ENCODE data around the gene SCN9A.
"Not testable (repeated sequence)": the region's sequence is repeated elsewhere in the genome, so short reads cannot be mapped to it uniquely, and the experiment has no call there.

Gene SCN9A

GRCh38 chr2:166375736-166376487 is at the start of gene SCN9A:
TSS of gene SCN9A (minus strand) at chr2:166375944. CDS start at chr2:166311756, 64,188 bp downstream.
- Mint-ChIP-seq H3K4me1 (peaks cover 6% of the 10 kb centered on the region), H3K27me3 (peaks cover 17% of the 10 kb centered on the region), H3K4me3 (peak within 1 kb of the TSS; percentile 37), H3K27ac (ENCODE audit: low read depth) (no peak within 1 kb of the TSS), H3K9me3 (no peaks in the 10 kb centered on the region), H3K36me3 (ENCODE audit: insufficient read depth) (no peaks in the 10 kb centered on the region)
- ATAC-seq (replicated peaks; ENCODE audit: extremely low read depth, poor library complexity, severe bottlenecking) (peak; percentile 45), DNase-seq (ENCODE audit: low spot score in 2 of 2) (no peak)

- Mint-ChIP-seq H3K9me3 (peaks cover 9% of the 10 kb centered on the region), H3K36me3 (ENCODE audit: insufficient read depth) (peaks cover 2% of the 10 kb centered on the region), H3K4me3 (no peak overlapping the region), H3K27me3 (no peaks in the 10 kb centered on the region), H3K4me1 (no peaks in the 10 kb centered on the region), H3K27ac (ENCODE audit: low read depth) (no peak overlapping the region)
- DNase-seq (ENCODE audit: low spot score in 2 of 2) (no peak), ATAC-seq (replicated peaks; ENCODE audit: extremely low read depth, poor library complexity, severe bottlenecking) (no peak)
These were observed 49.1 kb upstream of the SCN9A start for GRCh38 chr2:166424841-166425240.

- Mint-ChIP-seq H3K36me3 (ENCODE audit: insufficient read depth) (peaks cover 2% of the 10 kb centered on the region), H3K4me3 (no peak overlapping the region), H3K4me1 (no peaks in the 10 kb centered on the region), H3K27ac (ENCODE audit: low read depth) (no peak overlapping the region), H3K27me3 (no peaks in the 10 kb centered on the region), H3K9me3 (peaks cover 15% of the 10 kb centered on the region)
- ATAC-seq (replicated peaks; ENCODE audit: extremely low read depth, poor library complexity, severe bottlenecking) (no peak), DNase-seq (ENCODE audit: low spot score in 2 of 2) (no peak)
These were observed 43.8 kb upstream of the SCN9A start for GRCh38 chr2:166419616-166419934.

GRCh38 chr2:166418853-166419615 is 43.3 kb upstream of the SCN9A start:
- no peak for DNase-seq (ENCODE audit: low spot score in 2 of 2)
- Mint-ChIP-seq H3K9me3 (peaks cover 15% of the 10 kb centered on the region), H3K4me1 (no peaks in the 10 kb centered on the region), H3K4me3 (no peak overlapping the region), H3K27me3 (no peaks in the 10 kb centered on the region), H3K27ac (ENCODE audit: low read depth) (no peak overlapping the region), H3K36me3 (ENCODE audit: insufficient read depth) (peaks cover 2% of the 10 kb centered on the region)
- ATAC-seq (replicated peaks; ENCODE audit: extremely low read depth, poor library complexity, severe bottlenecking), result no peak

- H3K36me3 Mint-ChIP-seq (ENCODE audit: insufficient read depth), result peaks cover 2% of the 10 kb centered on the region
- DNase-seq (ENCODE audit: low spot score in 2 of 2), result no peak
These were observed 41.9 kb upstream of the SCN9A start for GRCh38 chr2:166417669-166418068.

GRCh38 chr2:166413255-166413654 is 37.5 kb upstream of the SCN9A start:
- no peaks in the 10 kb centered on the region for H3K4me1 Mint-ChIP-seq
- ATAC-seq (replicated peaks; ENCODE audit: extremely low read depth, poor library complexity, severe bottlenecking) (no peak), DNase-seq (ENCODE audit: low spot score in 2 of 2) (no peak)
- no peaks in the 10 kb centered on the region for H3K36me3 Mint-ChIP-seq (ENCODE audit: insufficient read depth)
- peaks cover 10% of the 10 kb centered on the region for H3K9me3 Mint-ChIP-seq
- H3K27me3 Mint-ChIP-seq, result no peaks in the 10 kb centered on the region
- H3K4me3 Mint-ChIP-seq, result no peak overlapping the region
- H3K27ac Mint-ChIP-seq (ENCODE audit: low read depth), result no peak overlapping the region

More at GRCh38 chr2:166417669-166418068, 41.9 kb upstream of the SCN9A start:
- H3K27ac Mint-ChIP-seq (ENCODE audit: low read depth), result no peak overlapping the region
- H3K9me3 Mint-ChIP-seq, result peaks cover 14% of the 10 kb centered on the region
- no peak overlapping the region for H3K4me3 Mint-ChIP-seq
- no peak for ATAC-seq (replicated peaks; ENCODE audit: extremely low read depth, poor library complexity, severe bottlenecking)
- no peaks in the 10 kb centered on the region for H3K4me1 Mint-ChIP-seq
- no peaks in the 10 kb centered on the region for H3K27me3 Mint-ChIP-seq

- peaks cover 8% of the 10 kb centered on the region for H3K9me3 Mint-ChIP-seq
- no peaks in the 10 kb centered on the region for H3K4me1 Mint-ChIP-seq
- no peak overlapping the region for H3K27ac Mint-ChIP-seq (ENCODE audit: low read depth)
- no peak for DNase-seq (ENCODE audit: low spot score in 2 of 2)
- no peak for ATAC-seq (replicated peaks; ENCODE audit: extremely low read depth, poor library complexity, severe bottlenecking)
- H3K36me3 Mint-ChIP-seq (ENCODE audit: insufficient read depth), result no peaks in the 10 kb centered on the region
- H3K27me3 Mint-ChIP-seq, result no peaks in the 10 kb centered on the region
- no peak overlapping the region for H3K4me3 Mint-ChIP-seq
These were observed 35.9 kb upstream of the SCN9A start for GRCh38 chr2:166411473-166412230.

- no peaks in the 10 kb centered on the region for H3K36me3 Mint-ChIP-seq (ENCODE audit: insufficient read depth)
- H3K4me1 Mint-ChIP-seq, result no peaks in the 10 kb centered on the region
- peaks cover 13% of the 10 kb centered on the region for H3K9me3 Mint-ChIP-seq
- DNase-seq (ENCODE audit: low spot score in 2 of 2), result no peak
- no peaks in the 10 kb centered on the region for H3K27me3 Mint-ChIP-seq
- no peak overlapping the region for H3K4me3 Mint-ChIP-seq
- ATAC-seq (replicated peaks; ENCODE audit: extremely low read depth, poor library complexity, severe bottlenecking), result no peak
- no peak overlapping the region for H3K27ac Mint-ChIP-seq (ENCODE audit: low read depth)
These were observed 35.2 kb upstream of the SCN9A start for GRCh38 chr2:166410828-166411472.

GRCh38 chr2:166407746-166408145 is 32.0 kb upstream of the SCN9A start:
- H3K4me3 Mint-ChIP-seq; DNase-seq (ENCODE audit: low spot score in 2 of 2); H3K27me3 Mint-ChIP-seq; H3K27ac Mint-ChIP-seq (ENCODE audit: low read depth); ATAC-seq (replicated peaks; ENCODE audit: extremely low read depth, poor library complexity, severe bottlenecking); H3K36me3 Mint-ChIP-seq (ENCODE audit: insufficient read depth); H3K4me1 Mint-ChIP-seq: not testable (repeated sequence)
- H3K9me3 Mint-ChIP-seq, result peaks cover 13% of the 10 kb centered on the region

GRCh38 chr2:166406374-166406773 is 30.6 kb upstream of the SCN9A start:
- Mint-ChIP-seq H3K9me3 (peaks cover 13% of the 10 kb centered on the region), H3K27me3 (no peaks in the 10 kb centered on the region), H3K36me3 (ENCODE audit: insufficient read depth) (peaks cover 1% of the 10 kb centered on the region), H3K27ac (ENCODE audit: low read depth) (no peak overlapping the region), H3K4me1 (no peaks in the 10 kb centered on the region), H3K4me3 (no peak overlapping the region)
- DNase-seq (ENCODE audit: low spot score in 2 of 2), result no peak
- ATAC-seq (replicated peaks; ENCODE audit: extremely low read depth, poor library complexity, severe bottlenecking), result no peak

- Mint-ChIP-seq H3K36me3 (ENCODE audit: insufficient read depth) (peaks cover 1% of the 10 kb centered on the region), H3K4me1 (no peaks in the 10 kb centered on the region), H3K27me3 (no peaks in the 10 kb centered on the region), H3K4me3 (no peak overlapping the region), H3K9me3 (peaks cover 13% of the 10 kb centered on the region), H3K27ac (ENCODE audit: low read depth) (no peak overlapping the region)
- ATAC-seq (replicated peaks; ENCODE audit: extremely low read depth, poor library complexity, severe bottlenecking) (no peak), DNase-seq (ENCODE audit: low spot score in 2 of 2) (no peak)
These were observed 29.8 kb upstream of the SCN9A start for GRCh38 chr2:166405569-166405926.

- Mint-ChIP-seq H3K27me3 (no peaks in the 10 kb centered on the region), H3K9me3 (peaks cover 13% of the 10 kb centered on the region), H3K27ac (ENCODE audit: low read depth) (no peak overlapping the region), H3K4me3 (no peak overlapping the region), H3K4me1 (no peaks in the 10 kb centered on the region), H3K36me3 (ENCODE audit: insufficient read depth) (peaks cover 1% of the 10 kb centered on the region)
- DNase-seq (ENCODE audit: low spot score in 2 of 2) (no peak), ATAC-seq (replicated peaks; ENCODE audit: extremely low read depth, poor library complexity, severe bottlenecking) (no peak)
These were observed 29.3 kb upstream of the SCN9A start for GRCh38 chr2:166404831-166405568.

Data from central memory CD8-positive, alpha-beta T cell (primary cell).